Left kidney (tissue), 8 donors: ENCODE measurements around the gene BACE1-AS. TPM values are rescaled to one million over a fixed set of nuclear protein-coding genes. Genes with fewer than 3 reads are reported as not detected.
"Not testable (repeated sequence)": the region's sequence is repeated elsewhere in the genome, so short reads cannot be mapped to it uniquely, and the experiment has no call there.

ENCODE experiments used
- DNase-seq: peaks from one replicate; pipeline ENCODE4 v3.0.0-alpha.2; 2013
- long read RNA-seq, 8 donors: transcript quantifications; one replicate each; lab custom pipeline, GENCODE V29; 2026
- polyA plus RNA-seq: library from polyadenylated mRNA; unstranded; fragments of 120-200 nt; gene quantifications from one replicate; pipeline ENCODE4 v1.2.1, GENCODE V29; 2013; ENCODE audit not compliant: insufficient read length

The BACE1-AS gene
- 29.2 TPM for polyA plus RNA-seq
- long read RNA-seq, donor 1, transcript BACE1-AS-202 (1 exons, 774 nt) = major isoform, 11 of 11 reads
- long read RNA-seq, donor 1, partial matches to known transcripts = 0 of 11 reads
- long read RNA-seq, donor 1, other reads (novel, unspliced or antisense) = 0 of 11 reads
- long read RNA-seq, donor 2, transcript BACE1-AS-202 (1 exons, 774 nt) = major isoform, 12 of 12 reads
- long read RNA-seq, donor 2, partial matches to known transcripts = 0 of 12 reads
- long read RNA-seq, donor 2, other reads (novel, unspliced or antisense) = 0 of 12 reads
- long read RNA-seq, donor 3, full-length matches to known transcripts = 10 of 10 reads
- long read RNA-seq, donor 3, partial matches to known transcripts = 0 of 10 reads
- long read RNA-seq, donor 3, other reads (novel, unspliced or antisense) = 0 of 10 reads
- long read RNA-seq, donor 4, full-length matches to known transcripts = 4 of 4 reads
- long read RNA-seq, donor 4, partial matches to known transcripts = 0 of 4 reads
- long read RNA-seq, donor 4, other reads (novel, unspliced or antisense) = 0 of 4 reads
- long read RNA-seq, donor 5, transcript BACE1-AS-202 (1 exons, 774 nt) = major isoform, 8 of 8 reads
- long read RNA-seq, donor 5, partial matches to known transcripts = 0 of 8 reads
- long read RNA-seq, donor 5, other reads (novel, unspliced or antisense) = 0 of 8 reads
- long read RNA-seq, donor 6, partial matches to known transcripts = 0 of 1 reads
- long read RNA-seq, donor 6, other reads (novel, unspliced or antisense) = 0 of 1 reads
- long read RNA-seq, donor 7, transcript BACE1-AS-202 (1 exons, 774 nt) = major isoform, 17 of 29 reads
- long read RNA-seq, donor 7, partial matches to known transcripts = 0 of 29 reads
- long read RNA-seq, donor 7, other reads (novel, unspliced or antisense) = 12 of 29 reads
- long read RNA-seq, donor 8, transcript BACE1-AS-202 (1 exons, 774 nt) = major isoform, 7 of 7 reads
- long read RNA-seq, donor 8, partial matches to known transcripts = 0 of 7 reads
- long read RNA-seq, donor 8, other reads (novel, unspliced or antisense) = 0 of 7 reads

GRCh38 chr11:117290809-117291396, at the start of gene BACE1-AS:
BACE1-AS (plus strand) TSS chr11:117291346.
- DNase-seq = no peak

DNA sequence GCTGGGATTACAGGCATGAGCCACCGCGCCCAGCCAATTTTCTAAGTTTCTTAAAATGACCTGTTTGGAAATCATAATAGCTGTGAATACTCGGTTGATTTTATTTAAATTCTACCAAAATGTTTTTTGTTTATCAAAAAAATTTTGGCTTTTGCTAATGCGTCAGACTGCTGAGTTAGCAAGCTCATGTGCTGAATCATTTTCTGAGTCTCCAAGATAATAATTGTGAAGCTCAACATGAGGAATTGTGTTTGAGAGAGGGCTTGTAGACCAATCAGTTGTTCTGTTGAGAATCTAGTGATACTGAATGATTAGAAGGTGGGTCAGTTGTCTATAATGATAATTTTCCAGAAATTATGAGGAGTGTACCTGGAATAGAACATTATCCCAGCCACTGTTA, 42.8 kb upstream of the BACE1-AS start:
- DNase-seq = no peak

DNA sequence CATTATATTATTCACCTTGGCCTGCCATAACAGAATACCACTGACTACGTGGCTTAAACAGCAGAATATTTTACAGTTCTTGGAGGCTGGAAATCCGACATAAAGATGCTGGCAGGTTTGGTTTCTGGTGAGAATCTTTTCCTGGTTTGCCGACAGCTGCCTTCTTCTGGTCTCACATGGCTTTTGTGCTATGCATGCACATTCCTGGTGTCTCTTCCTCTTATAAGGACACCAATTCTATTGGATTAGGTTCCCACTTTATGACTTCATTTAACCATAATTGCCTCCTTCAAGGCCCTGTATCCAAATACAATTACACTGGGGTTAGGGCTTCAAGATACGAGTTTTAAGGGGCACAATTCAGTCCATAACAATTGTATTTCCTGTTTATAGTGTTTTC, 41.6 kb upstream of the BACE1-AS start:
- no peak for DNase-seq

GRCh38 chr11:117251506-117251905, 39.6 kb upstream of the BACE1-AS start:
- DNase-seq = no peak

DNA sequence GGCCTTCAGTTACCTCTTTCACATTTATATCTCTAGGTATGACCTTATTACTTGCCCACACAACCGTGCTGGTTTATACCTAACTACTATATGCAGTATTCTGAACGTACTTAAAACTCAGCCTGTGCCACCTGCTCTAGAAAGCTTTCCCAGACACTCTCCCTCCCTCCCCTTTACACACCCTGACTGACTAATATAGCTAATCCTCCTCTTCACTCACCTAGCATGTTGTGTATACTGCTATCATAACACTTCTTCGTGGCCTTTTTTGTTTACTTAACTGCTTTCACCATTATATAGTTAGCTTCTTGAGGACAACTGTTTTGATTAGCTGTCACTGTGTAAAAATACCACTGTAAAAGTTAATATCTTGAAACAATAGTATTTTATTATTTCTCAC, 35.2 kb upstream of the BACE1-AS start:
- DNase-seq = no peak

GRCh38 chr11:117256573-117256972, 34.6 kb upstream of the BACE1-AS start:
- DNase-seq = no peak

- DNase-seq = no peak
Observed at GRCh38 chr11:117258576-117258975, 32.6 kb upstream of the BACE1-AS start.

DNA sequence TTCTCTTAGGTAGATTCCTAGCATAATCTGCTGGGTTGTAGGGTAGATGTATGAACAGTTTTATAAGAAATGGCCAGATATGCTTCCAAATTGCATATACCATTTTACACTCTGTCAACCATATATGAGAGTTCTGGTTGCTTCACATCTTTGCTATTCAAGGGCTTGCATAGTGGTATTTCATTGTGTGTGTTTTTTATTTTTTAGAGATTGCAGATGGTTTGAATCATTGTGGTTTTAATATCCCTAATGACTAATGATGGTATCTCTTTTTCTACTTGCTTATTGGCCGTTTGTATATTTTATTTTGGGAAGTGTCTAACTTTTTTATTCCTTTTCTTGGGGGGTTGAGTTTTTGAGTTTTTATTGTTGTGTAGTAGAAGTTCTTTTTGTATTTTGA, 31.7 kb upstream of the BACE1-AS start:
- no peak for DNase-seq

- not testable (repeated sequence) for DNase-seq
Observed at GRCh38 chr11:117264624-117265323, 26.4 kb upstream of the BACE1-AS start.

DNA sequence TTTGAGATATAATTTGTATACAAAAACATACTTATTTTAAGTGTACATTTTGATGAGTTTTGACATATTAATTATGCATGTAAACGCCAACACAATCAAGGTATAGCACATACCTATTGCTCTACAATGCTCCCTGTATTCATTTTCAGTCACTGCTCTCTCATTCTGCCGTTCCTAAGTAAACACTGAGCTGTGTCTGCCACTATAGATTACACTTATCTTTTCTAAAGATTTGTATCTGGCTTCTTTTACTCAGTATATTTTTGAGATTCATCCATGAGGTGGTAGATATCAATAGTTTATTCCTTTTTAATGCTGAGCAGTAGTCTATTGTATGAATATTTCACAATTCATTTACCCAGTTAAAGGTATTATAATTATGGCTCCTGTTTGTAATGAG, 25.4 kb upstream of the BACE1-AS start:
- DNase-seq = no peak

DNA sequence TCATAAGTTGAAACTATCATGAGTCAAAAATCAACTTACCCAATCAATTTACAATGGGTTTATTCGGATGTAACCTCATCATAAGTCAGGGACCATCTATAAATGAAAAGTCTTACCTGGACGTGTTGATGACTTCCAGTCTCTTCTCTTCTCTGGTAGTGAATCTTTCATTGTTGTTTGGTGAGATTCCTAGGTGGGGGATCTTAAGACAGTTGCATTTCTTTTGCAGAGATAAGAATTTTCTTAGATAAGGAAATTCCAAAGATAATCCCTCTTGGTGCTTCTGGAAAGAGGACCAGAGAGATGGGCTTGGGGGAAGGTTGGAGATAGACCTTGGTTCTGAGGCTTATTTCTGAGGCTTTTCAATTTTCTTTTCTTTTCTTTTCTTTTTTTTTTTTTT, 21.3 kb upstream of the BACE1-AS start:
- no peak for DNase-seq

DNA sequence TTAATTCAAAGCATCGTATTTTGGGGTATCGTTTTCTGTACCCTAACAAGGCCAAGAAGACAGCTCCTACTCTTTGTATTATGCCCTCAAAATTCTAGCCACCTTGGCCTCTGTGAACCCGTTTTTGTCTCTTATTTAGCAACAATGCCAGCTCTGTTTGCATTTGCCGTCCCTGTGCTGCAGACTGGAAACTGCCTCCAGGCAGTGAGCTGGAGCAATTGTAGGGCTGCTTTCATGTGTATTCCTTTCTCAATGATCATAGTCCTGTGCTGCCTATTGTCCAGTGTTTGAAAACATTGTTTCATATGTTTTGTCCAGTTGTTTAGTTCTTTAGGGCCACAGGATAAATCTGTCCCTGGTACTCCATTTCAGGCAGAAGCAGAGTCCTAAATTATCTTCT, 19.9 kb upstream of the BACE1-AS start:
- no peak for DNase-seq

DNA sequence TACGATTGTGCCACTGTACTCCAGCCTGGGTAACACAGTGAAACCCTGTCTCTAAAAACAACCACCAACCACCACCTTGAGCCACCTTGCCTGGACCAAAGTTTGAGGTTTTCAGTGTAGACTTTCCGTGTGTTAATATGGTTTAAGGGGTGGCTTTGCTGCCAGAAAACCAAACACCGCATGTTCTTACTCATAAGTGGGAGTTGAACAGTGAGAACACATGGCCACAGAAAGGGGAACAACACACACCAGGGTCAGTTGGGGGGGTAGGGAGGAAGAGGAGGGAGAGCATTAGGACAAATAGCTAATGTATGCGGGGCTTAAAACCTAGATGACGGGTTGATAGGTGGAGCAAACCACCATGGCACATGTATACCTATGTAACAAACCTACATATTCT, 19.0 kb upstream of the BACE1-AS start:
- not testable (repeated sequence) for DNase-seq

DNA sequence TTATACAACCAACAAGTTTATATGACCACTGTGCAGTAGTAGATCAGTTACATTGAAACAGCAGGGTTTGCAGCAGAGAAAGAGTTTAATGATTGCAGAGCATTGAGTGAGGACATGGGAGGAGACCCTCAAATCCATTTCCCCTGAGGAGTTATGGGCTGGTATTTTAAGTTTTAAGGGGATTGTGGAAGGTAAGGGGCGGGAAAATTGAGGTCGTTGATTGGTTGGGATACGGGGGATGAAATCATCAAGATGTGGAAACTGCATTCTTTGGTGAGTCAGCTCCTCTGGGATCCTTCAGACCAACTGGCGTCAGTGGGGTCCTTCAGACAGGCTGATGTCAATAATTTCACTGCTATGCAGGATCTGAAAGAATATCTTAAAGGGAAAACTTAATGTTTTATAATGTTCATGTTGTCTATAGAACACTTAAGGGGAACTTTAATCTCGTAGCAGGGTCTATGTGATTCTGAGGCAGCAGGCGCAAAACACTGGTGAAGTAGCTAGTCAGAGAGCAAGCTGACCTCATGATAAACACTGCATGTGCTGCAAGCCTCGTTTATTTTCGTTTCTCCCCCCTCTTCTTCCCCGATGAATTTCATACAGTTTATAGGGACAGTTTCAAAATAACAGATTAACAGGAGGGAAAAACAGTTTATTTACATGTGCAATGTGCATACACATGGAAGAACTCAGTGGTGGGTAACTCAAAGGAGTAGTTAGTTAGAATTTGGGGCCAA, 17.4 kb upstream of the BACE1-AS start:
- DNase-seq = no peak

DNA sequence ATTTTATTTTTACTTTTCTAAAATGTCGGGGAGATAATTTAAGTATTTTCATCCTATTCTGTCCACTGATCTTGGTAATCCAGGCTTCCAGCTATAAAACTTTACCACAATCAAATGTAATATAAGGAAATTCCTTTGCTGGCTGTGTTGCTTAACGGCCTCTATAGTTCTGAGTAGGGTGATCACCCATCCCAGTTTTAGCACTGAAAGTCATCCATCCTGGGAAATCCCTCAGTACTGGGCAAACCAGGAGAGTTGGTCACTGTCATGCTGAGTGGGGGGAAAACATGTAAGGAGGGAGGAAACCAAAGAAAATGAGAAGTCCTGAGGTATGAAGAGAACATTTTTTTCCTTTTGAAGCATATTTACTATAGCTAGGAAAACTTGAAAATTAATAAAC, 12.8 kb upstream of the BACE1-AS start:
- no peak for DNase-seq

DNA sequence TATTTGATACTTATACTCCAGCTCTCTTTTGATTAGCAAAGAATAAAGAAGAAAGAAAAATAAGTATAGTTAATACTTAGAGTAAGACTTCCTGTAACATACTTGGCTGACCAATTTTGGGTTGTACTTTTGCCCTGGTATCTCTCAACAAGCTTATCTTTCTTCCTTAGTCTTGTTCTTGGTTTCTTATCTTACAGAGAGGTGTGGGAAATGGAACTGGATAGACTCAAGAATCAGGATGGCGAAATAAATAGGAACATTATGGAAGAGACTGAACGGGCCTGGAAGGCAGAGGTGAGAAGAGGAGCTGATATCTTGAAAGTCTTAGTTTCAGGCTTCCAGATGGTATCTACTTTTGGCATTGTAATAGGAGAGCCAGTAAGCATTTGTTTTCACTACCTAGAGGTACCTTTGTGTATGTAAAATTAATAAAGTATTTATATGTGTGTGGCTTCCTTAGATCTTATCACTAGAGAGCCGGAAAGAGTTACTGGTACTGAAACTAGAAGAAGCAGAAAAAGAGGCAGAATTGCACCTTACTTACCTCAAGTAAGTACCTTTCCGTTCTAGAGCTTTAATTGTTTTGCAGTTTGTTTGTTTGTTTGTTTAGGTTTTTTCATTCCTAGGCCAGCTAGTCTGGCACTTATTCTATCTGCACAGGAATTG, 11.3 kb upstream of the BACE1-AS start:
- DNase-seq = no peak

DNA sequence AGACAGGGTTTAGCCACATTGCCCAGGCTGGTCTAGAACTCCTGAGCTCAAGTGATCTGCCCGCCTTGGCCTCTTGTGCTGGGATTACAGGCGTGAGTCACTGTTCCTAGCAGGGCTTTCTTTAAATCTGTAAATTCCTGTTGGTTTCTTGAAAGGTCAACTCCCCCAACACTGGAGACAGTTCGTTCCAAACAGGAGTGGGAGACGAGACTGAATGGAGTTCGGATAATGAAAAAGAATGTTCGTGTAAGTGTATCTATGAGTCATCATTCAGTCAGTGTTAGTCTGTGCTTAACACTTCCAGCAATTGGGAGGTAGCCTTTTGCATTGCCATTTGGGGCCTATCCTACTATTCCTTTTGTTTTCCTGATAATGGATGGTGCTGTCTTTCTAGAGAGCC, 10.0 kb upstream of the BACE1-AS start:
- no peak for DNase-seq

- no peak for DNase-seq
Observed at GRCh38 chr11:117281869-117282268, 9.3 kb upstream of the BACE1-AS start.

DNA sequence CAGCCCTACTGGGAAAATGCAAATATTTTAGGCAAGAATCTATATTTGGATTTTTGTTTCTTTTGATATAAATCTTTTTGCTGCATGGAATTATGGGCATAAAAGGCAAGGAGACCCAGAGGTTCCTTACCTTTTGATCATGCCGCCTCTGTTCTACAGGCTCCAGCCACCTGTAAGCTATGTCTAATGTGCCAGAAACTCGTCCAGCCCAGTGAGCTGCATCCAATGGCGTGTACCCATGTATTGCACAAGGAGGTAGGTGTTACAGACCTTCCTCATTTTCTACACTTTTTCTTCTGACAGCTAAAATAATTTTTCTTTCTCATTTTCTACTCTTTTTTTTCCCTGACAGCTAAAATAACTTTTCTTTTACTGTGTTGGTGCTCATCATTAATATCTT, 8.2 kb upstream of the BACE1-AS start:
- DNase-seq = no peak

GRCh38 chr11:117284053-117284452, 7.1 kb upstream of the BACE1-AS start:
- no peak for DNase-seq

DNA sequence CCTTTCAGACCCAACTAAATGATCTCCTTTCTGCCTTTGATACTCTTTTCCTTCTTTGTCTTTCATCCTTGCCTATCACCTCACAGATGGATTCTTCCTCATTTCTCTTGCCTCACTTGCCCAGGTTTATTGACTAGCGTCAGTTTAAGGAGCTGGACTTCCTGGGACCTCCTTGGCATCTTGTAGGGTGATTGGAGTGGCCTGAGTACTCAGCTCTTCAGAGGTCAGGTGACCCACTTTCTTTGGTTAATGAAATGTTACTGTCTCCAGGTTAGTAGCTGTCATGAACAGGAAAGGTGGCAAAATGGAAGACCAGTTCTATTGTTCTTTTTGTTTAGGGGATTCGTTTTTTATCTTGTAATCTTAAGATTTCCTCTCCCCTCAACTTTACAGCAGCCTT, 4.6 kb upstream of the BACE1-AS start:
- no peak for DNase-seq
